GM23248 (cell line): ENCODE data around the gene PTGR3. TPM values are rescaled to one million over a fixed set of nuclear protein-coding genes. Genes with fewer than 3 reads are reported as not detected.

Experiments used
- DNase-seq: peaks from one replicate; pipeline ENCODE4 v3.0.0-alpha.2; 2015
- H2AFZ ChIP-seq: fragments of 200-600 bp; sonication (generic); 2 replicates; pipeline ENCODE4 v1.6.1; 2016; ENCODE audit warnings: antibody characterized with exemption
- H3F3A ChIP-seq: fragments of 200-600 bp; sonication (generic); 2 replicates; pipeline ENCODE4 v1.6.1; 2016; ENCODE audit warnings: mild to moderate bottlenecking, antibody characterized with exemption, mixed run types; ENCODE audit not compliant: insufficient read depth
- H3K27ac ChIP-seq: fragments of 200-600 bp; sonication (generic); 2 replicates; pipeline ENCODE4 v1.5.1; 2016; ENCODE audit warnings: mild to moderate bottlenecking
- H3K27me3 ChIP-seq: fragments of 200-600 bp; sonication (generic); replicated peaks from 2 replicates; pipeline ENCODE4 v1.6.1; 2016; ENCODE audit warnings: mild to moderate bottlenecking; ENCODE audit not compliant: insufficient read depth
- H3K36me3 ChIP-seq: fragments of 200-600 bp; sonication (generic); 2 replicates; pipeline ENCODE4 v1.6.1; 2016; ENCODE audit warnings: low read depth, mild to moderate bottlenecking
- H3K4me1 ChIP-seq: fragments of 200-600 bp; sonication (generic); 2 replicates; pipeline ENCODE4 v1.6.1; 2016; ENCODE audit warnings: mild to moderate bottlenecking; ENCODE audit not compliant: insufficient read depth
- H3K4me2 ChIP-seq: fragments of 200-600 bp; sonication (generic); one replicate; pipeline ENCODE4 v1.6.1; 2016; ENCODE audit warnings: mild to moderate bottlenecking; ENCODE audit not compliant: unreplicated experiment
- H3K4me3 ChIP-seq: fragments of 200-600 bp; sonication (generic); 2 replicates; pipeline ENCODE4 v1.5.1; 2016; ENCODE audit warnings: mild to moderate bottlenecking
- H3K79me2 ChIP-seq: fragments of 200-600 bp; sonication (generic); 2 replicates; pipeline ENCODE4 v1.6.1; 2016; ENCODE audit warnings: mild to moderate bottlenecking; ENCODE audit not compliant: insufficient read depth
- H3K9ac ChIP-seq: fragments of 200-600 bp; sonication (generic); 2 replicates; pipeline ENCODE4 v1.6.1; 2016; ENCODE audit warnings: mild to moderate bottlenecking
- H3K9me2 ChIP-seq: fragments of 200-600 bp; sonication (generic); 2 replicates; pipeline ENCODE4 v1.6.1; 2016; ENCODE audit warnings: mixed run types, mild to moderate bottlenecking, moderate library complexity; ENCODE audit not compliant: insufficient read depth
- H3K9me3 ChIP-seq: fragments of 200-600 bp; sonication (generic); one replicate; pipeline ENCODE4 v1.6.1; 2017; ENCODE audit warnings: low read depth
- H4K20me1 ChIP-seq: fragments of 200-600 bp; sonication (generic); 2 replicates; pipeline ENCODE4 v1.6.0; 2016; ENCODE audit not compliant: insufficient read depth
- EZH2 ChIP-seq: fragments of 200-600 bp; sonication (generic); IDR thresholded peaks from 2 replicates; pipeline ENCODE4 v1.6.1; 2018; ENCODE audit warnings: antibody characterized with exemption, mild to moderate bottlenecking; ENCODE audit not compliant: insufficient read depth, poor library complexity, severe bottlenecking
- EZH2phosphoT487 ChIP-seq: fragments of 200-600 bp; sonication (generic); IDR thresholded peaks from 2 replicates; pipeline ENCODE4 v1.6.1; 2018; ENCODE audit warnings: antibody characterized with exemption, moderate library complexity, mild to moderate bottlenecking, low read depth; ENCODE audit not compliant: insufficient read depth
- WGBS, 2 experiments: methylation state at CpG; one replicate each; pipeline ENCODE4 v1.1.6; 2015 to 2017; ENCODE audit warnings: low lambda C conversion rate in 2 of 2, low coverage in 1 of 2; ENCODE audit errors: missing lambda C conversion rate in 2 of 2; 5-methylcytosine and 5-hydroxymethylcytosine counted together
- in situ Hi-C: fragments of 300-500 bp; cut with MboI; formaldehyde crosslinking; loops from 2 replicates; pipeline ENCODE4 v1.15.0; 2020
- polyA plus RNA-seq: library from polyadenylated mRNA; unstranded; fragments of >200 nt; fragmentation: Nextera tagmentation; extraction: Ambion mirVana; gene quantifications from 2 replicates; pipeline ENCODE4 v1.2.1, GENCODE V29; 2016
- total RNA-seq: library from RNA; depleted of rRNA; stranded (reverse); fragments of >200 nt; shearing (Covaris generic); gene quantifications from 2 replicates; pipeline ENCODE4 v1.2.3, GENCODE V29; 2014; rRNA removed

Gene PTGR3
- total and polyA plus RNA-seq, 2 experiments from 2014 or later, result 10.2 to 21.3 TPM

DNA sequence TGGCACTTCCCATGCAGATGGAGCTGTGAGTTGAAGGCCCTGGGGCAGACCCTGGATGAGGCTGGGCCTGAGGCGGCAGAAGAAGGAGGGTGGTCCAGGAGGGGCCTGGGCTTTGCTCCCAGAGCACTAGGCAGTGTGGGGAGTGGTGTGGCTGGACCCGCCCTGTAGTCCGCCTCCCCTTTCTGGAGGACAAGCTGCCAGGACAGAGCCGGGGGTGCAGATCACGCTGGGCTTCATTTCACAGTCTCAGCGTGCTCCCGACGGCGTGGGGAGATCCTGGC, 49.8 kb downstream of the PTGR3 start:
- Histone ChIP-seq H3K79me2 (no peaks in the 10 kb centered on the region), H3K36me3 (no peaks in the 10 kb centered on the region), H3K4me1 (no peaks in the 10 kb centered on the region), H3K9ac (no peak overlapping the region), H3K4me3 (no peak overlapping the region), H3K9me2 (no peaks in the 10 kb centered on the region), H2AFZ (no peak overlapping the region), H3K27me3 (peaks cover 26% of the 10 kb centered on the region), H3K9me3 (no peaks in the 10 kb centered on the region), H4K20me1 (no peaks in the 10 kb centered on the region), H3F3A (no peaks in the 10 kb centered on the region), H3K4me2 (no peak overlapping the region), H3K27ac (no peak overlapping the region)
- 80 to 82% methylated on average over 9 of the region's 9 CpGs for WGBS, 2 experiments
- no peak for TF ChIP-seq EZH2phosphoT487
- no peak for TF ChIP-seq EZH2
- in situ Hi-C loops, result no loop called here
- DNase-seq, result no peak

Other genes with a start within 250 kb of the PTGR3 start
- gene TSHZ1, start 1.7 kb upstream of the PTGR3 start, total RNA-seq, result 4.4 and 5.9 TPM in 2 replicates
- gene TSHZ1, start 1.7 kb upstream of the PTGR3 start, polyA plus RNA-seq, result 2.2 and 2.4 TPM in 2 replicates
- gene SMIM21, start 218.6 kb upstream of the PTGR3 start, total RNA-seq, result not detected in 2 replicates
- not detected in 2 replicates for gene SMIM21, start 218.6 kb upstream of the PTGR3 start, polyA plus RNA-seq